Heart left ventricle (tissue), 13 donors: ENCODE data around the gene A1BG.

ENCODE experiments used
- CTCF ChIP-seq, 12 donors: fragments of 200-600 bp; sonication (generic) in 4 of 12; IDR thresholded peaks; one replicate each; pipeline versions ENCODE4 v1.5.0 to v1.8.0; 2018 to 2022; ENCODE audit warnings: antibody characterized with exemption in 12 of 12, mild to moderate bottlenecking in 5 of 12
- POLR2A ChIP-seq, 2 donors: fragments of 450-650 bp; IDR thresholded peaks; one replicate each; pipeline ENCODE4 v1.6.1; 2017; ENCODE audit warnings: antibody characterized with exemption in 2 of 2, mild to moderate bottlenecking in 2 of 2, moderate library complexity in 2 of 2
- donor health status: ischemic (EF 13 %, LVEDD 7.1; RV severe dilation, severe dysfunction).
- donor health status: DM: no; HTN: yes; CAD: no.
- donor health status: DM: no; HTN: no; CAD: no.
- donor health status: ischemic (EF 25% LVEDD 6.9; RV normal size, moderate dysfunction).
- donor health status: ischemic (EF 25% LVEDD 5.7; RV mildly dilated, moderate dysfunction).
- donor health status: ischemic (EF 35%, LVEDD 5.7; RV mildly dilated, moderate dysfunction).
- donor health status: nonischemic (EF 11% LVEDD 7.7; RV severe dilation, severe dysfunction).
- donor health status: DM: yes; HTN: yes; CAD: no.
- donor health status: PGD.
- donor health status: ischemic (EF 29% LVEDD 5.4; RV normal size, mild dysfunction).
- donor health status: nonischemic (EF 23%, LVEDD 6.1; RV moderate dilation, normal function).

DNA sequence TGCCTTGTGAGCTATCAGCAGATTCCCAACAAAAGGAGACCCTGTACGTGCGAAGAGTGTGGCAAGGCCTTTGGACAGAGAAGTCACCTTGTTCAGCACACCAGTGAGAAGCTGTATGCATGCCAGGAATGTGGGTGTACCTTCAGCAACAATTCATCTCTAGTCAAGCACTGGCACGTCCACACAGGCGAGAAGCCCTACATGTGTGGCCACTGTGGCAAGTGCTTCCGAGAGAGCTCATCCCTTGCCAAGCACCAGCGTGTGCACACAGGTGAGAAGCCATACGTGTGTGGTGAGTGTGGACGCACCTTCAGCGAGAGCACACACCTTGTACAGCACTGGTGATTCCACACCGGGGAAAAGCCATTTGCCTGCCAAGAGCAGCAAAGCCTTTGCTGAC, 34.1 kb downstream of the A1BG start:
- TF ChIP-seq POLR2A (IDR thresholded peaks at IDR 0.05) (no peak), CTCF (IDR thresholded peaks at IDR 0.05) (no peak)
